ENCODE data around the gene HOXC9.

HOXC9 gene

DNA sequence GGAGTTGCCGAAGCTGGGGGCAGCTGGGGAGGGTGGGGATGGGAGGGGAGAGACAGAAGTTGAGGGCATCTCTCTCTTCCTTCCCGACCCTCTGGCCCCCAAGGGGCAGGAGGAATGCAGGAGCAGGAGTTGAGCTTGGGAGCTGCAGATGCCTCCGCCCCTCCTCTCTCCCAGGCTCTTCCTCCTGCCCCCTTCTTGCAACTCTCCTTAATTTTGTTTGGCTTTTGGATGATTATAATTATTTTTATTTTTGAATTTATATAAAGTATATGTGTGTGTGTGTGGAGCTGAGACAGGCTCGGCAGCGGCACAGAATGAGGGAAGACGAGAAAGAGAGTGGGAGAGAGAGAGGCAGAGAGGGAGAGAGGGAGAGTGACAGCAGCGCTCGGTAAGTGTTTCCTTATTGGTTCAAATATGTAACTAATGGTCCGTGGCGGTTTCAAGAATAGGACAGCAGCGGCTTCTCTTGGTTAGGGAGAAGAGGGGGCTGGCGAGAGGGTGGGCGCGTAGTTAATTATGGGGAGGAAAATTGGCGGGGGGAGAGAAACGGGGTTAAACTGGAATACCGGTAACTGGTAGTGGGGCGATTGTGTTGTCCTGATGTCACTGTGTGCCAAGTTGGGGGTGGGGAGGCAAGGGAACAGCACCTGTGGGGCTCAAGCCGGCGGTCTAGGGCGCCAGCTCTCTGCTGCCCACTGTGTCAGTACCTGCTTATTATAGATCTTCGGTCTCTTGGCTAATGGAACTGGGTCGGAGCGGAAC is 17.2 kb downstream of the HOXC9 start:
- POLR2A ChIA-PET = interaction anchor here (0.7 to 2.5 kb wide), 30 partner anchors 8 to 1011 kb away, joined by 3 to 39 read pairs (median 6); partner anchors contain the start of genes ATP5MC2, CBX5, EIF4B and HNRNPA1
- Histone ChIP-seq H3K4me3 (ENCODE audit: low read depth, low read length) (peak overlapping the region; percentile 81), H3K9me3 (ENCODE audit: control insufficient read depth, insufficient read depth, low read depth, low read length) (no peaks in the 10 kb centered on the region), H3K4me1 (ENCODE audit: control insufficient read depth, insufficient read depth, low read length) (peaks cover 45% of the 10 kb centered on the region), H3K36me3 (ENCODE audit: control insufficient read depth in 2 of 2, insufficient read depth in 1 of 2, low read length in 2 of 2) (no peaks in the 10 kb centered on the region), H3K27ac (ENCODE audit: extremely low read depth, low read depth, low read length) (peak overlapping the region; percentile 100)
- CTCF ChIA-PET = interaction anchor here (0.8 to 3.8 kb wide), 15 partner anchors 10 to 362 kb away, joined by 3 to 23 read pairs (median 4); partner anchors contain the start of genes HOXC10, HOXC5, HOXC6 and HOXC8
- TF ChIP-seq ZBTB48 (tag by site-specific recombination; IDR thresholded peaks at IDR 0.05) (peak; percentile 93), ZNF24 (tag by site-specific recombination; IDR thresholded peaks at IDR 0.05) (0 out of 2 replicates have a peak, but pooled peaks have one; percentile 51), ZBTB17 (tag by site-specific recombination; IDR thresholded peaks at IDR 0.05) (peak; percentile 87), ZNF596 (tag by site-specific recombination; IDR thresholded peaks at IDR 0.05) (peak; percentile 72), IKZF3 (tag by site-specific recombination; IDR thresholded peaks at IDR 0.05) (peak; percentile 70), ZNF311 (tag by site-specific recombination; IDR thresholded peaks at IDR 0.05; ENCODE audit: borderline replicate concordance) (no peak), ZNF529 (tag by site-specific recombination; IDR thresholded peaks at IDR 0.05; ENCODE audit: insufficient replicate concordance) (no peak), ZBTB7A (tag by site-specific recombination; IDR thresholded peaks at IDR 0.05; ENCODE audit: low read depth) (peak; percentile 89; the same call in 1 of the 2 replicates), ZNF140 (tag by site-specific recombination; IDR thresholded peaks at IDR 0.05) (no peak), KLF10 (tag by site-specific recombination; IDR thresholded peaks at IDR 0.05) (peak; percentile 23; the same call in 1 of the 2 replicates), ZNF366 (tag by site-specific recombination; conservative IDR thresholded peaks at IDR 0.05) (peak; percentile 99), YY2 (tag by site-specific recombination; IDR thresholded peaks at IDR 0.05) (no peak), ZNF76 (tag by site-specific recombination; IDR thresholded peaks at IDR 0.05; ENCODE audit: borderline replicate concordance, low read depth) (0 out of 2 replicates have a peak, but pooled peaks have one; percentile 7), ZNF121 (tag by site-specific recombination; IDR thresholded peaks at IDR 0.05) (no peak), ZNF248 (tag by site-specific recombination; IDR thresholded peaks at IDR 0.05) (no peak), ZNF133 (tag by site-specific recombination; IDR thresholded peaks at IDR 0.05) (no peak), ZEB2 (tag by site-specific recombination; IDR thresholded peaks at IDR 0.05) (peak; percentile 81), ZNF792 (tag by site-specific recombination; IDR thresholded peaks at IDR 0.05) (no peak), KLF8 (tag by site-specific recombination; IDR thresholded peaks at IDR 0.05) (peak; percentile 48; the same call in 1 of the 2 replicates), WT1 (tag by site-specific recombination; IDR thresholded peaks at IDR 0.05) (peak; percentile 70), ZNF324 (tag by site-specific recombination; IDR thresholded peaks at IDR 0.05) (0 out of 2 replicates have a peak, but pooled peaks have one; percentile 14), ZNF223 (tag by site-specific recombination; IDR thresholded peaks at IDR 0.05) (no peak), GLI4 (tag by site-specific recombination; IDR thresholded peaks at IDR 0.05) (peak; percentile 54; the same call in 1 of the 2 replicates), SP7 (tag by site-specific recombination; IDR thresholded peaks at IDR 0.05) (peak; percentile 94), ZNF549 (tag by site-specific recombination; IDR thresholded peaks at IDR 0.05) (no peak), ZNF174 (tag by site-specific recombination; IDR thresholded peaks at IDR 0.05) (no peak), ZNF830 (tag by site-specific recombination; IDR thresholded peaks at IDR 0.05; ENCODE audit: low read depth) (no peak)
- TF ChIP-seq, protein P1, sequence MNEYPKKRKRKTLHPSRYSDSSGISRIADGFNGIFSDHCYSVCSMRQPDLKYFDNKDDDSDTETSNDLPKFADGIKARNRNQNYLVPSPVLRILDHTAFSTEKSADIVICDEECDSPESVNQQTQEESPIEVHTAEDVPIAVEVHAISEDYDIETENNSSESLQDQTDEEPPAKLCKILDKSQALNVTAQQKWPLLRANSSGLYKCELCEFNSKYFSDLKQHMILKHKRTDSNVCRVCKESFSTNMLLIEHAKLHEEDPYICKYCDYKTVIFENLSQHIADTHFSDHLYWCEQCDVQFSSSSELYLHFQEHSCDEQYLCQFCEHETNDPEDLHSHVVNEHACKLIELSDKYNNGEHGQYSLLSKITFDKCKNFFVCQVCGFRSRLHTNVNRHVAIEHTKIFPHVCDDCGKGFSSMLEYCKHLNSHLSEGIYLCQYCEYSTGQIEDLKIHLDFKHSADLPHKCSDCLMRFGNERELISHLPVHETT (tag by site-specific recombination; IDR thresholded peaks at IDR 0.05) = no peak
- TF ChIP-seq, protein P2, sequence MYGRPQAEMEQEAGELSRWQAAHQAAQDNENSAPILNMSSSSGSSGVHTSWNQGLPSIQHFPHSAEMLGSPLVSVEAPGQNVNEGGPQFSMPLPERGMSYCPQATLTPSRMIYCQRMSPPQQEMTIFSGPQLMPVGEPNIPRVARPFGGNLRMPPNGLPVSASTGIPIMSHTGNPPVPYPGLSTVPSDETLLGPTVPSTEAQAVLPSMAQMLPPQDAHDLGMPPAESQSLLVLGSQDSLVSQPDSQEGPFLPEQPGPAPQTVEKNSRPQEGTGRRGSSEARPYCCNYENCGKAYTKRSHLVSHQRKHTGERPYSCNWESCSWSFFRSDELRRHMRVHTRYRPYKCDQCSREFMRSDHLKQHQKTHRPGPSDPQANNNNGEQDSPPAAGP (tag by site-specific recombination; IDR thresholded peaks at IDR 0.05) = peak; percentile 33; the same call in 1 of the 2 replicates
- TF ChIP-seq, protein P3, sequence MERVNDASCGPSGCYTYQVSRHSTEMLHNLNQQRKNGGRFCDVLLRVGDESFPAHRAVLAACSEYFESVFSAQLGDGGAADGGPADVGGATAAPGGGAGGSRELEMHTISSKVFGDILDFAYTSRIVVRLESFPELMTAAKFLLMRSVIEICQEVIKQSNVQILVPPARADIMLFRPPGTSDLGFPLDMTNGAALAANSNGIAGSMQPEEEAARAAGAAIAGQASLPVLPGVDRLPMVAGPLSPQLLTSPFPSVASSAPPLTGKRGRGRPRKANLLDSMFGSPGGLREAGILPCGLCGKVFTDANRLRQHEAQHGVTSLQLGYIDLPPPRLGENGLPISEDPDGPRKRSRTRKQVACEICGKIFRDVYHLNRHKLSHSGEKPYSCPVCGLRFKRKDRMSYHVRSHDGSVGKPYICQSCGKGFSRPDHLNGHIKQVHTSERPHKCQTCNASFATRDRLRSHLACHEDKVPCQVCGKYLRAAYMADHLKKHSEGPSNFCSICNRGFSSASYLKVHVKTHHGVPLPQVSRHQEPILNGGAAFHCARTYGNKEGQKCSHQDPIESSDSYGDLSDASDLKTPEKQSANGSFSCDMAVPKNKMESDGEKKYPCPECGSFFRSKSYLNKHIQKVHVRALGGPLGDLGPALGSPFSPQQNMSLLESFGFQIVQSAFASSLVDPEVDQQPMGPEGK (tag by site-specific recombination; IDR thresholded peaks at IDR 0.05) = peak; percentile 94; the same call in 1 of the 2 replicates
- TF ChIP-seq, protein P4, sequence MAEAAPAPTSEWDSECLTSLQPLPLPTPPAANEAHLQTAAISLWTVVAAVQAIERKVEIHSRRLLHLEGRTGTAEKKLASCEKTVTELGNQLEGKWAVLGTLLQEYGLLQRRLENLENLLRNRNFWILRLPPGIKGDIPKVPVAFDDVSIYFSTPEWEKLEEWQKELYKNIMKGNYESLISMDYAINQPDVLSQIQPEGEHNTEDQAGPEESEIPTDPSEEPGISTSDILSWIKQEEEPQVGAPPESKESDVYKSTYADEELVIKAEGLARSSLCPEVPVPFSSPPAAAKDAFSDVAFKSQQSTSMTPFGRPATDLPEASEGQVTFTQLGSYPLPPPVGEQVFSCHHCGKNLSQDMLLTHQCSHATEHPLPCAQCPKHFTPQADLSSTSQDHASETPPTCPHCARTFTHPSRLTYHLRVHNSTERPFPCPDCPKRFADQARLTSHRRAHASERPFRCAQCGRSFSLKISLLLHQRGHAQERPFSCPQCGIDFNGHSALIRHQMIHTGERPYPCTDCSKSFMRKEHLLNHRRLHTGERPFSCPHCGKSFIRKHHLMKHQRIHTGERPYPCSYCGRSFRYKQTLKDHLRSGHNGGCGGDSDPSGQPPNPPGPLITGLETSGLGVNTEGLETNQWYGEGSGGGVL (tag by site-specific recombination; IDR thresholded peaks at IDR 0.05) = peak; percentile 91

Data from HEK293 (cell line).